SK-N-SH treated with all-trans-retinoic acid at 6 μM for 48 hours (cell line): ENCODE results near the gene BMPR1B.

Experiments used
- ARNTL ChIP-seq: fragments of 450-650 bp; formaldehyde crosslinking; IDR thresholded peaks from 2 replicates; pipeline ENCODE4 v1.5.0; 2020; ENCODE audit warnings: low read depth, mild to moderate bottlenecking, moderate library complexity, borderline replicate concordance
- BACH2 ChIP-seq: fragments of 250-450 bp; sonication (Bioruptor Pico); IDR thresholded peaks from 2 replicates; pipeline ENCODE4 v1.9.0; 2021; ENCODE audit warnings: mild to moderate bottlenecking, borderline replicate concordance
- GLIS3 ChIP-seq: fragments of 250-450 bp; sonication (Bioruptor Pico); IDR thresholded peaks from 2 replicates; pipeline ENCODE4 v1.5.0; 2020; ENCODE audit warnings: mild to moderate bottlenecking, moderate library complexity
- PPARA ChIP-seq: fragments of 250-450 bp; sonication (Bioruptor Pico); IDR thresholded peaks from 2 replicates; pipeline ENCODE4 v1.5.0; 2020; ENCODE audit warnings: mild to moderate bottlenecking, borderline replicate concordance
- RARB ChIP-seq: fragments of 250-450 bp; sonication (Bioruptor Pico); IDR thresholded peaks from 2 replicates; pipeline ENCODE4 v1.8.0; 2021; ENCODE audit warnings: mild to moderate bottlenecking, moderate library complexity
- TOX ChIP-seq: fragments of 250-450 bp; sonication (Bioruptor Pico); IDR thresholded peaks from 2 replicates; pipeline ENCODE4 v1.8.0; 2021; ENCODE audit warnings: mild to moderate bottlenecking, moderate library complexity, borderline replicate concordance
- ZFP3 ChIP-seq: fragments of 250-450 bp; sonication (Bioruptor Pico); IDR thresholded peaks from 2 replicates; pipeline ENCODE4 v1.5.0; 2020; ENCODE audit warnings: mild to moderate bottlenecking, moderate library complexity
- ZFP30 ChIP-seq: fragments of 450-650 bp; formaldehyde crosslinking; IDR thresholded peaks from 2 replicates; pipeline ENCODE4 v1.5.0; 2022; ENCODE audit warnings: mild to moderate bottlenecking, moderate library complexity
- ZNF70 ChIP-seq: fragments of 450-650 bp; formaldehyde crosslinking; IDR thresholded peaks from 2 replicates; pipeline ENCODE4 v1.5.0; 2020; ENCODE audit warnings: mild to moderate bottlenecking, moderate library complexity
- TF ChIP-seq, protein P1 (sequence below): fragments of 250-450 bp; sonication (Bioruptor Pico); IDR thresholded peaks from 2 replicates; pipeline ENCODE4 v1.8.0; 2020; ENCODE audit warnings: mild to moderate bottlenecking, moderate library complexity, borderline replicate concordance
- TF ChIP-seq, protein P2 (sequence below): fragments of 250-450 bp; sonication (Bioruptor Pico); IDR thresholded peaks from 2 replicates; pipeline ENCODE4 v1.5.1; 2020; ENCODE audit warnings: low read depth, mild to moderate bottlenecking, moderate library complexity
- TF ChIP-seq, protein P3 (sequence below): fragments of 250-450 bp; sonication (Bioruptor Pico); IDR thresholded peaks from 2 replicates; pipeline ENCODE4 v1.5.1; 2021; ENCODE audit warnings: mild to moderate bottlenecking, moderate library complexity

DNA sequence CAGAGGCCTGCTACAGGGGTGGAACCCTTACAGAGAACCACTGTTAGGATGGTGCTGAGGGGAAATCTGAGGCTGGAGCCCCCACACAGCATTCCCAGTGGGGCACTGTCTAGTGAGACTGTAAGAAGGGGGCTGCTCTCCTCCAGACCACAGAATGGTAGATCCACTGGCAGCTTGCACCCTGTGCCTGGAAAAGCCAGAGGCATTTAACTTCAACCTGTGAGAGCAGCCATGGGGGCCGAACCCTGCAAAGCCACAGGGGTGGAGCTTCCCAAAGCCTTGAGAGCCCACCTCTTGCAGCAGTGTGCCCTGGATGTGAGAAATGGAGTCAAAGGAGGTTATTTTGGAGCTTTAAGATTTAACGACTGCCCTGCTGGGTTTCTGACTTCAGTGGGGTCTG lies 159.4 kb downstream of the BMPR1B start:
- no peak for TF ChIP-seq ZFP3 (CRISPR knock-in tag)
- no peak for TF ChIP-seq ZNF70
- no peak for TF ChIP-seq PPARA (CRISPR knock-in tag)
- no peak for TF ChIP-seq GLIS3 (CRISPR knock-in tag)
- no peak for TF ChIP-seq BACH2 (CRISPR knock-in tag)
- TF ChIP-seq, protein P1, sequence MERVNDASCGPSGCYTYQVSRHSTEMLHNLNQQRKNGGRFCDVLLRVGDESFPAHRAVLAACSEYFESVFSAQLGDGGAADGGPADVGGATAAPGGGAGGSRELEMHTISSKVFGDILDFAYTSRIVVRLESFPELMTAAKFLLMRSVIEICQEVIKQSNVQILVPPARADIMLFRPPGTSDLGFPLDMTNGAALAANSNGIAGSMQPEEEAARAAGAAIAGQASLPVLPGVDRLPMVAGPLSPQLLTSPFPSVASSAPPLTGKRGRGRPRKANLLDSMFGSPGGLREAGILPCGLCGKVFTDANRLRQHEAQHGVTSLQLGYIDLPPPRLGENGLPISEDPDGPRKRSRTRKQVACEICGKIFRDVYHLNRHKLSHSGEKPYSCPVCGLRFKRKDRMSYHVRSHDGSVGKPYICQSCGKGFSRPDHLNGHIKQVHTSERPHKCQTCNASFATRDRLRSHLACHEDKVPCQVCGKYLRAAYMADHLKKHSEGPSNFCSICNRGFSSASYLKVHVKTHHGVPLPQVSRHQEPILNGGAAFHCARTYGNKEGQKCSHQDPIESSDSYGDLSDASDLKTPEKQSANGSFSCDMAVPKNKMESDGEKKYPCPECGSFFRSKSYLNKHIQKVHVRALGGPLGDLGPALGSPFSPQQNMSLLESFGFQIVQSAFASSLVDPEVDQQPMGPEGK (CRISPR knock-in tag), result no peak
- TF ChIP-seq ZFP30 (CRISPR knock-in tag), result no peak
- TF ChIP-seq, protein P2, sequence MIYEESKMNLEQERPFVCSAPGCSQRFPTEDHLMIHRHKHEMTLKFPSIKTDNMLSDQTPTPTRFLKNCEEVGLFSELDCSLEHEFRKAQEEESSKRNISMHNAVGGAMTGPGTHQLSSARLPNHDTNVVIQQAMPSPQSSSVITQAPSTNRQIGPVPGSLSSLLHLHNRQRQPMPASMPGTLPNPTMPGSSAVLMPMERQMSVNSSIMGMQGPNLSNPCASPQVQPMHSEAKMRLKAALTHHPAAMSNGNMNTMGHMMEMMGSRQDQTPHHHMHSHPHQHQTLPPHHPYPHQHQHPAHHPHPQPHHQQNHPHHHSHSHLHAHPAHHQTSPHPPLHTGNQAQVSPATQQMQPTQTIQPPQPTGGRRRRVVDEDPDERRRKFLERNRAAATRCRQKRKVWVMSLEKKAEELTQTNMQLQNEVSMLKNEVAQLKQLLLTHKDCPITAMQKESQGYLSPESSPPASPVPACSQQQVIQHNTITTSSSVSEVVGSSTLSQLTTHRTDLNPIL (CRISPR knock-in tag), result no peak
- no peak for TF ChIP-seq ARNTL (CRISPR knock-in tag)
- TF ChIP-seq RARB (CRISPR knock-in tag), result no peak
- TF ChIP-seq, protein P3, sequence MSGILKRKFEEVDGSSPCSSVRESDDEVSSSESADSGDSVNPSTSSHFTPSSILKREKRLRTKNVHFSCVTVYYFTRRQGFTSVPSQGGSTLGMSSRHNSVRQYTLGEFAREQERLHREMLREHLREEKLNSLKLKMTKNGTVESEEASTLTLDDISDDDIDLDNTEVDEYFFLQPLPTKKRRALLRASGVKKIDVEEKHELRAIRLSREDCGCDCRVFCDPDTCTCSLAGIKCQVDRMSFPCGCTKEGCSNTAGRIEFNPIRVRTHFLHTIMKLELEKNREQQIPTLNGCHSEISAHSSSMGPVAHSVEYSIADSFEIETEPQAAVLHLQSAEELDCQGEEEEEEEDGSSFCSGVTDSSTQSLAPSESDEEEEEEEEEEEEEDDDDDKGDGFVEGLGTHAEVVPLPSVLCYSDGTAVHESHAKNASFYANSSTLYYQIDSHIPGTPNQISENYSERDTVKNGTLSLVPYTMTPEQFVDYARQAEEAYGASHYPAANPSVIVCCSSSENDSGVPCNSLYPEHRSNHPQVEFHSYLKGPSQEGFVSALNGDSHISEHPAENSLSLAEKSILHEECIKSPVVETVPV (CRISPR knock-in tag), result no peak
- TF ChIP-seq TOX (CRISPR knock-in tag), result no peak
